ENCODE results near the gene TNIK.
"Not testable (repeated sequence)": the region's sequence is repeated elsewhere in the genome, so short reads cannot be mapped to it uniquely, and the experiment has no call there.

The TNIK gene

DNA sequence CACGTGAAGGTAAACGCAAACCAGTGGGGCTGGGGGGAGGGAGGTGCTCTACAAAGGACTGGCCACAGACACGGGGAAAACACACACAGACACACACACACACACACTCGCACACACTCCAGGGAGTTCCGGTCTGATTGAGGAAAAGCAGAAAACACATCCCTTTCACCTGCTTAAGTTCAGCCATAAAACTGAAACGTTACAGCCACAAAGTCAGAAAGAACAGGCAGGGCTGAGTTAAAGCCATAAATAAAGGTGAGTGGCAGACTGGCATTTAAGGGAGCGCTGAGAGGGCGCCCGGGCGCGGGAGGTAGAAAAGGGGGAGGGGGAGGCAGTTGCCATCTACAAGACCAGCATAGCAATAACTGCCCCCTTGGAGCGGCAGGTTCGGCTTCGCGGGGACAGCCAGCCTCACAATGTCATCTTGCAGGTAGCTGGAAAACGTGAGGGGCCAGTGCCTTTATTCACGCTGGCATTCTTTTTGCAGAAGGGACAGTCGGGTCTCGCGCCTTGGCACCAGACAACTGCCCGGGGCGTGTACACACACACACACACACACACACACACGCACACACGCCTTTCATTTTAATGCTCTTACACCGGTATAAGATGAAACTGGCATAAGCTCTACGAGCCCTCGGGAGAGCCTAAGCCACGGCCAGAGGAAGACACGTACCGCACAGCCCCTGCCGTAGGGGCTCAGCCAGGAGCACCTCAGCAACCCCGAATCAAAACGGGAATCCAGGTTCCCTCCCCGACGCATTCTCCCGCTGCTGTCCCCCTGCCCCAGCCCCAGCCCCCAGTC is 866 bp downstream of the TNIK start:
- no peaks in the 10 kb centered on the region for H3K9me3 Mint-ChIP-seq
- peaks cover 40% of the 10 kb centered on the region for H3K4me1 Mint-ChIP-seq (ENCODE audit: low read depth)
- H3K27me3 Mint-ChIP-seq (ENCODE audit: low read depth) = no peaks in the 10 kb centered on the region
- H3K36me3 Mint-ChIP-seq (ENCODE audit: low read depth) = peaks cover 3% of the 10 kb centered on the region
- H3K4me3 Mint-ChIP-seq = peak overlapping the region; percentile 93
- H3K27ac Mint-ChIP-seq = peak overlapping the region; percentile 83

GRCh38 chr3:171458864-171459136 is 1.4 kb downstream of the TNIK start:
- Mint-ChIP-seq H3K4me3 (peak overlapping the region; percentile 93), H3K27ac (peak overlapping the region; percentile 83), H3K9me3 (no peaks in the 10 kb centered on the region), H3K36me3 (ENCODE audit: low read depth) (peaks cover 3% of the 10 kb centered on the region), H3K27me3 (ENCODE audit: low read depth) (no peaks in the 10 kb centered on the region), H3K4me1 (ENCODE audit: low read depth) (peaks cover 40% of the 10 kb centered on the region)

DNA sequence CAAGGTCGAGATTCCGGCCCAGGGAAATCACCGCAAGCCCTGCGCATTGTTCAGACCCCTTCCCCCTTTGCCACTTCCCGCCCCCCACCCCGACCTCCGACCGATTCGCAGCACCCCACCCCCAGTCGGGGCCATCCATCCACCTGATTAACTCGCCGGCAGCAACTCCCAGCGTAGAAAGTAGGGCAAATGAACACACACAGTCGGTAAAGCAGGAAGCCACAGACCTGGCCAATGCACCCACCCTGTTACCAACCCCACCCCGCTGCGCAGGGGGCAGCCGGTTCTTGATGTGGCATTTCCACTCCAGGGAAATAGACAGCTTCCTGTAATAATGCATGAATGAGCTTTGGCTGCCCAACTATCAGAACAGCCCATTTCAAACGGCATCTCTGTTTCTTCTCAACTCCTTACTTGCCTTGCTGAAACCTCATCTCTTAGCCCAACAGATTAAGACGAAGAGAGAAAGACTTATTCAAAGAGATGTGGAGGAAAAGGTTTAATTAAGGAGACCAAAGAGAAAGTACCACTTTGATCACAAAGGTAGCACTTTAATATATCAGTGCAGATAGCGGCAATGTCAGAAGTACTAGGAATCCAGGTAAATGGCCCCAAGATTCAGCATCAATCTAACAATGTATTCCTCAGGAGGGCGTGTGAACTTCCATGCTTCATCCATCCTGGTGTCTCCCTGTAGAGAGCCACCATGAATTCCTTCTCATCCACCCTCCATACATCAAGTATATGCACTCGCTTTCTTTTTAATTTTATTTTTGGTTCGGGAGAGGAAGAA is 1.9 kb downstream of the TNIK start:
- Mint-ChIP-seq H3K9me3 (no peaks in the 10 kb centered on the region), H3K4me1 (ENCODE audit: low read depth) (peaks cover 40% of the 10 kb centered on the region), H3K4me3 (peak overlapping the region; percentile 93), H3K27me3 (ENCODE audit: low read depth) (no peaks in the 10 kb centered on the region), H3K27ac (peak overlapping the region; percentile 83), H3K36me3 (ENCODE audit: low read depth) (peaks cover 3% of the 10 kb centered on the region)

- no peaks in the 10 kb centered on the region for H3K27me3 Mint-ChIP-seq (ENCODE audit: low read depth)
- peaks cover 3% of the 10 kb centered on the region for H3K36me3 Mint-ChIP-seq (ENCODE audit: low read depth)
- peak overlapping the region; percentile 93 for H3K4me3 Mint-ChIP-seq
- H3K27ac Mint-ChIP-seq = peak overlapping the region; percentile 83
- H3K4me1 Mint-ChIP-seq (ENCODE audit: low read depth) = peaks cover 40% of the 10 kb centered on the region
- no peaks in the 10 kb centered on the region for H3K9me3 Mint-ChIP-seq
Observed at GRCh38 chr3:171457607-171458061, 2.6 kb downstream of the TNIK start.

DNA sequence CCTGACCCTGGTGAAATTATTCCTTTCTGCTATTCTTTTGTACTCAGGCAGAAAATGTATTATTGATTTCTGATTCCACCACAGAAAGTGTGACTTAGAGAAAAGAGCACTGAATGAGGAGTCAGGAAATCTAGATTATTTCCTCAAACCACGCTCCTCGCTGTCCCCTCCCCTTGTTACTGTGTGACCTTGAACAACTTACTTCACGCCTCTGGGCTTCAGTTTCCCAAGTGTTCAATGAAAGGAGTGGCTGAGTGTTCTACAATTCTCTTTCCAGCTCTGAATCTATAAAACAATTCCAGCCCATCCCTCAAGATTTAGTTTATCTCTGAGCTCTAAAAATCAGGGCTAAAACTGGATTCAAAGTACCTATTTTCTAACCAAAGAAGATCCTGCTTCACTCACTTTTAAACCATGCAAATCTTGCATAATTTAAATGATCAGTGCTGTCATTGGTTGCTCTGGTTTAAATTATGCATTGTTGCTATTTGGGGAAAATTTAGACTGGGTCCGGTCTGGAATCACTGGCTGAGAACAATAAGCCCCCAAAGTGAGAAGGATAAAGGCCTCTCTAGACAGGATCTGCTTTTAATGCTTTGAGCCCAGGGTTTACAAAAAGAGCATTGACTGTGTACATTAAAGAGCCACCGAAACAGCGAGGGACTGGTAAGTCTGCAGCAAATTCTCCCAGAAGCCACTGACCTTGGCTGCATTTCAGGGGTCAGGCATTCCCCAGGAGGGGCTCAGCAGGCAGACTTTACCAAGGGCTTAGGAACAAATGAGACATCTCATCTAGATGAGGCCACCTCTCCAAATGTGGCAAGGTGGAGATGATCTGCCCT is 3.2 kb downstream of the TNIK start:
- Mint-ChIP-seq H3K27ac (peak overlapping the region; percentile 83), H3K9me3 (no peaks in the 10 kb centered on the region), H3K36me3 (ENCODE audit: low read depth) (peaks cover 3% of the 10 kb centered on the region), H3K4me3 (peak overlapping the region; percentile 93), H3K27me3 (ENCODE audit: low read depth) (no peaks in the 10 kb centered on the region), H3K4me1 (ENCODE audit: low read depth) (peaks cover 35% of the 10 kb centered on the region)

GRCh38 chr3:171455603-171456550 is 4.3 kb downstream of the TNIK start:
- no peaks in the 10 kb centered on the region for H3K27me3 Mint-ChIP-seq (ENCODE audit: low read depth)
- no peak overlapping the region for H3K4me3 Mint-ChIP-seq
- no peaks in the 10 kb centered on the region for H3K9me3 Mint-ChIP-seq
- peaks cover 3% of the 10 kb centered on the region for H3K36me3 Mint-ChIP-seq (ENCODE audit: low read depth)
- no peak overlapping the region for H3K27ac Mint-ChIP-seq
- H3K4me1 Mint-ChIP-seq (ENCODE audit: low read depth) = peaks cover 31% of the 10 kb centered on the region

- Mint-ChIP-seq H3K36me3 (ENCODE audit: low read depth) (peaks cover 8% of the 10 kb centered on the region), H3K27me3 (ENCODE audit: low read depth) (no peaks in the 10 kb centered on the region), H3K4me1 (ENCODE audit: low read depth) (peaks cover 31% of the 10 kb centered on the region), H3K27ac (no peak overlapping the region), H3K4me3 (no peak overlapping the region), H3K9me3 (no peaks in the 10 kb centered on the region)
Observed at GRCh38 chr3:171454041-171454440, 6.2 kb downstream of the TNIK start.

- peaks cover 27% of the 10 kb centered on the region for H3K4me1 Mint-ChIP-seq (ENCODE audit: low read depth)
- no peaks in the 10 kb centered on the region for H3K9me3 Mint-ChIP-seq
- no peak overlapping the region for H3K27ac Mint-ChIP-seq
Observed at GRCh38 chr3:171453180-171453886, 6.9 kb downstream of the TNIK start.

GRCh38 chr3:171452328-171452727 is 7.9 kb downstream of the TNIK start:
- peaks cover 13% of the 10 kb centered on the region for H3K36me3 Mint-ChIP-seq (ENCODE audit: low read depth)
- H3K9me3 Mint-ChIP-seq = no peaks in the 10 kb centered on the region
- H3K4me1 Mint-ChIP-seq (ENCODE audit: low read depth) = peaks cover 24% of the 10 kb centered on the region
- no peak overlapping the region for H3K27ac Mint-ChIP-seq
- no peaks in the 10 kb centered on the region for H3K27me3 Mint-ChIP-seq (ENCODE audit: low read depth)
- no peak overlapping the region for H3K4me3 Mint-ChIP-seq

More at GRCh38 chr3:171453180-171453886, 6.9 kb downstream of the TNIK start:
- Mint-ChIP-seq H3K36me3 (ENCODE audit: low read depth) (peaks cover 13% of the 10 kb centered on the region), H3K4me3 (no peak overlapping the region), H3K27me3 (ENCODE audit: low read depth) (no peaks in the 10 kb centered on the region)

- Mint-ChIP-seq H3K4me3 (no peak overlapping the region), H3K9me3 (no peaks in the 10 kb centered on the region), H3K36me3 (ENCODE audit: low read depth) (peaks cover 13% of the 10 kb centered on the region), H3K27me3 (ENCODE audit: low read depth) (no peaks in the 10 kb centered on the region), H3K4me1 (ENCODE audit: low read depth) (peaks cover 20% of the 10 kb centered on the region), H3K27ac (no peak overlapping the region)
Observed at GRCh38 chr3:171451915-171452314, 8.3 kb downstream of the TNIK start.

GRCh38 chr3:171447579-171447891 is 12.7 kb downstream of the TNIK start:
- not testable (repeated sequence) for H3K27me3 Mint-ChIP-seq (ENCODE audit: low read depth); H3K27ac Mint-ChIP-seq; H3K9me3 Mint-ChIP-seq; H3K4me3 Mint-ChIP-seq
- Mint-ChIP-seq H3K36me3 (ENCODE audit: low read depth) (peaks cover 16% of the 10 kb centered on the region), H3K4me1 (ENCODE audit: low read depth) (peaks cover 19% of the 10 kb centered on the region)

DNA sequence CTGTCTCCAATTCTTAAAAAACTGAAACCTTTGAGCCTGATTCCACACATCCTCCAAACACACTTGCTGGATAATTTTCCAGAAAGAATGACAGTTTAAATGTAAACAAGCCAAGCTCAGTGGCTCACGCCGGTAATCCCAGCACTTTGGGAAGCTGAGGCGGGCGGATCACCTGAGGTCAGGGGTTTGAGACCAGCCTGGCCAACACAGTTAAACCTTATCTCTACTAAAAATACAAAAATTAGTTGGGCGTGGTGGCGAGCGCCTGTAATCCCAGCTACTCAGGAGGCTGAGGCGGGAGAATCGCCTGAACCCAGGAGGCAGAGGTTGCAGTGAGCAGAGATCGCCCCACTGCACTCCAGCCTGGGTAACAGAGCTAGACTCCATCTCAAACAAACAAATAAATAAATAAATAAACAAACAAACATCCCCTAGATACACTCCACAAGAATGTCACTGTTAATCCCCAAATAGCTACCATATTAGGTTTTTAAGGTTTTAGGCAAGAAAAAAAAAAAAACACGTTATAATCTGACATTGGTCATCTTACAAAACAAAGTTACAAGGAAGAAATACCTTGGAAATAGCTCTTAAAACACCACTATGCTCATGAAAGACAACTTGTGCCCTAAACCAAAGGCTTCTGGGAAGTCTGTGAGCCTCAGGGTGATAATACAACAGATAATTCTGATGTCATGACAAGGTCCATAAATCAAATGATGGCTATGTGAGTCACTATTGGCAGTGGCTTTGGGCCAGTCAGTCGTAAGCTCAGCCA is 13.2 kb downstream of the TNIK start:
- Mint-ChIP-seq H3K9me3 (no peaks in the 10 kb centered on the region), H3K36me3 (ENCODE audit: low read depth) (peaks cover 16% of the 10 kb centered on the region), H3K4me3 (no peak overlapping the region), H3K4me1 (ENCODE audit: low read depth) (peaks cover 19% of the 10 kb centered on the region), H3K27me3 (ENCODE audit: low read depth) (no peaks in the 10 kb centered on the region), H3K27ac (no peak overlapping the region)

- peaks cover 16% of the 10 kb centered on the region for H3K36me3 Mint-ChIP-seq (ENCODE audit: low read depth)
- no peaks in the 10 kb centered on the region for H3K27me3 Mint-ChIP-seq (ENCODE audit: low read depth)
- peaks cover 19% of the 10 kb centered on the region for H3K4me1 Mint-ChIP-seq (ENCODE audit: low read depth)
- no peak overlapping the region for H3K27ac Mint-ChIP-seq
- no peaks in the 10 kb centered on the region for H3K9me3 Mint-ChIP-seq
- H3K4me3 Mint-ChIP-seq = no peak overlapping the region
Observed at GRCh38 chr3:171446301-171446700, 13.9 kb downstream of the TNIK start.
